OCI-M2 (cell line): ENCODE results near the gene USP54.
"Not testable (repeated sequence)": the region's sequence is repeated elsewhere in the genome, so short reads cannot be mapped to it uniquely, and the experiment has no call there.

ENCODE experiments used
- DNase-seq: peaks from one replicate; lab custom pipeline; 2025; ENCODE audit not compliant: unreplicated experiment; lab: John Stamatoyannopoulos, UW

USP54 gene

DNA sequence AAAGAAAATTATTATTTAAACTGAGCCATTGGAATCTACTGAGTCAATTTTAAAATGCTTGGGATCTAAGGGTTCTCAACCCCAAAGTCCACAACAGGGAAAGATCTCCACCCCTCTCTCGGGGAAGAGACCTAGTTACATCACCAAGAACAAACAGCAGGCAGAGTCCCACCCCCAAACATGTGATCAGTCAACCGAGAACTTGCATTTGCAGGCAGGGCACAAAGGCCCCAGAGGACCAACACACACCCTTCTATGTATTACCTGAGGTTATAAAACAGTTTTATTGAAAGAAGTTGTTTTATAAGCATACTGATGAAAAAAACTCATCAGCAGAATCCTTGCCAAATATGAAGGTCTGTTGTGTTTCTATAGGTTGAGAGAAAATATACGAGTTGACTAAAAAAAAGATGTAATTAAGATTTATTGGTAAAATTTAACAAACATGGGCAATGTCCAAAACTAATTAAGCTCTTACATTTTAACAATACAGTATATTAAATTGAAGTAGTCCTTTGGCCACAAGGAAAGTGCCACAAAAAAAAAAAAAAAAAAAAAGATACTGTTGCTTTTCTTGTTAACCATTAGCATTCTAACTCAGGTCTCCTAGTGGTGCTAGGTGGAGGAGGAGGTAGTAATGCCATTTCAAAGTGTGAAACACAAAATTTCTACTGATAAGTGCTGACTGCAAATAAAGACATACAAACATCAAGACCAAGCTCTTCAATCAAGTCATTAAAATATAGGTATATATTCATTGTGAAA is 975 bp upstream of the USP54 start:
- DNase-seq, result no peak

DNA sequence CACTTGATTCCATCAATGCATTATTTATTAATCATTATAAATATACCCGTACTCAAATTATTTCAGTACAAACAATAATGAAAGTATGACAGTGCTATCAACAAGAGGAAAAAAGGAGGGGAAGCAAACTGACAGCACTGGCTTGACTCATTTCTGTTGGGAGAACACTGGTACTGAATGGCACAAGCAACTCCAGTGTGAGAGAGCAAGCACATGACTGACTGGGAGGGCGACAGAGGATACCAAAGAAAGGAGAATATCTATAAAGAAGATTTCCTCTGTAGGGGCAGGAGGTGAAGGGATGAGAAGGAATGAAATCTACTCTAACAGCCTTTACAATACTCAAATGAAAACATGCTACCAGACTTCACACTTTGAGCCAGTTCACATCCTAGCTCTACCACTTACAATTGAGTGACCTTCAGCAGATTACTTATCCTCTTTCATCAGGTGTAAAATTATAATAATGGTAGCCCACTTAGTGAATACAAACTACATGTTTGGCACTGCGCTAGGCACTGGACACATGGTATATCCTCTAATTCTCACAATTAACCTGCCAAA is 1.5 kb downstream of the USP54 start:
- DNase-seq, result no peak

DNA sequence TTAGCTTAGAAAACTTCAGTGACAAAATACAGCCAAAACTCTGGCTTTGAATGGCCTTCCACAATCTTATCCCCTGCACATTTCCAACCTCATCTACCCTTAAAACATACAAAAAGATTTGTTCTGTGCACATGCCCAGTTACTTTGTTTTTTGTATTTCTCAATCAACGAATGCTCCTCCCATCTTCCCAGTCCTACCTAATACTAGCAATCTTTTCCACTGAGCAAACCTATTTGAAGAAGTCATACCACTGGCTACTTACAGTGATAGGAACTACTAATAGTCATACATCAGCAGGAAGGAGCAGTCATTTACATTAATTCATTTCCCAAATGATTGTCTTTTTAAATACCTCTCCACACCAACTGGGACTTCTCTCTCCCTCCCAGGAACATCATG is 2.5 kb downstream of the USP54 start:
- no peak for DNase-seq

DNA sequence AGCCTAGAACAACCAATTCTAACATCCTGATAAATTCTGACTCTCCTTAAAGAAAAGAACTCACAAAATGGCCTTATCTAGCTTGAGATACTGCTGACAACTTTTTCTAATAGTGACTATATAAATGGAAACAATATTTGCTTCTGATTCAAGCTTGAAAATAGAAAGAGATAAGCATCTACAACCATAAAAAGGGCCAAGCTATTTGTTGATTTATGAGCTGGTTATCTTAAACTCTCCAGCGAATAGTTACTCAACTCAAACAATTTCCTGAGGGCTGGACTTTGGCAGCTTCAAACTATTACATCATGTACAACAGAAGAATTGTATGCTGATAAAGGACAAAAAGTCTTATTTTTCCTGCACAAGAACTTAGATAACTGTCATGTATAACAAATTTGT is 4.6 kb downstream of the USP54 start:
- no peak for DNase-seq

DNA sequence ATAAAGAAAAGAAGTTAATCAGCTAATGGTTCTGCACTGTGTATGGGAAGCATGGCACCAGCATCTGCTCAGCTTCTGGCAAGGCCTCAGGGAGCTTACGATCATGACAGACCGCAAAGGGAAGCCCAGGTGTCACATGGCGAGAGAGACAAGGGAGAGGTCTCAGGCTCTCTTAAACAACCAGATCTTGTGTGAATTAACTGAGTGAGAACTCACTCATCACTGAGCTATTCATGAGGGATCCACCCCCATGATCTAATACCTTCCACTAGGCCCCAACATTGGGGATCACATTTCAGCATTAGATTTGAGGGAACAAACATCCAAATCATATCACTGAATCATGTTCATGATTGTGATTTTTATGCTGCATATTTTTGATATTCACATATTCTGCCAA is 5.8 kb downstream of the USP54 start:
- no peak for DNase-seq

DNA sequence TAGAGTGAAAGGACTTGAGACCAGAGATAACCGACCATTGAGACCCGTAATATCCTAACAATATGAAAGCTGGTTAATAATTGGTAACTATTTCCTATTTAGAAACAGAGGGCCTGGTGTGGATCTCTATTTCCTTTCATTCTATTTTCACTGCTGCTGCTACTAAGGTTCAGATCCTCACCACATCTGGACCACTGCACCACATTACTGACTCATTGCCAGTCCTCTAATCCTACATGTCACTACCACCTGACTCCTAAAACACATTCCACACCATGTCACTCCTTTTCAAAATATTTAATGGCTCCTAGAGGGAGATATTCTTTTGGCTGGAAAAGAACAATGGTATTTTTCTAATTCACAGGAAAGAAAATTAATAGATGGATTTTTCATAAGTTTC is 6.4 kb downstream of the USP54 start:
- DNase-seq, result no peak

DNA sequence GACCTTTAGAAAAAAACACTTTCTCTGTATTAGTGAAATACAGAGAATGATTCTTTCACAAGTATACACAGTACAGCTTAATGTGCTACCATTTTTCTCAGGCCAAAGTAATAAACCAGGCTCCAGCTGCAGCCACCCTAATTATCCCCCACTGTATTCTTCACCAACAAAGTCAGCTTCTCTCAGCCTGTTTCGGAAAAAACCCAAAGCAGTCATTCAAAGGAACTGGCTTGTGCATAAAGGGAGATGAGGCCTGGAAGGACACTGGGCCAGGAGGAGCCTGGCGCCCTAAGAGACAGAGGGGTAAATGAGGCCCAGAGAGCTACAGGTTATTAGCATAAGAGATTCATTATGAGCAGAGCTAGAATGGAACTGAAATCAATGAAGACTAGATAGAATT is 9.2 kb downstream of the USP54 start:
- DNase-seq, result no peak

DNA sequence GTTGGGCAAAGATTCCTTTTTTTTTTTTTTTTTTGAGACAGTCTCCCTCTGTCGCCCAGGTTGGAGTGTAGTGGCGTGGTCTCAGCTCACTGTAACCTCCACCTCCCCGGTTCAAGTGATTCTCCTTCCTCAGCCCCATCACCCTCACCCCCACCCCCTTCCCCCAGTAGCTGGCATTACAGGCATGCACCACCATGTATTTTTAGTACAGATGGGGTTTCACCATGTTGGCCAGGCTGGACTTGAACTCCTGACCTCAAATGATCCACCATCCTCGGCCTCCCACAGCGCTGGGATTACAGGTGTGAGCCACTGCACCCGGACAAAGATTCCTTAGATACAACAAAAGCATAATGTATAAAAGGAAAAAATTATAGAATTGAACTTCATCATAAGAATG is 12.2 kb downstream of the USP54 start:
- not testable (repeated sequence) for DNase-seq

DNA sequence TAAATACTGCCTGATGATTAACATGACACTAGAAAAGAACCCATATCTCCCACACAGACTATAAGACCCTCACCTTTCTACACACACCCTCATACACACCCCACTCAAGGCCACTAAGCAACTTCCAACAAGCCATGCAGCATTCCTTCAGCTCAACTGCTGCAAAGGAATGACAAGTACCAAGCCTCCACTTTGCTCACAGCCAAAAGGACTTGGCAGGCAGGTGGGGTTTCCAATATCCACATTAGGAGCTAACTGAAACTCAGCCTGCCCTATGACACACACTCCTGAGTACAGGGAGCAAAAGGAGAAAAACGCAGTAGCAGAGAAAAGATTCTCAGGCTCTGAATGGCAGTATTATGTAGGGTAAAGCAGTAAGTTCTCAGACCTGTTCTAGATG is 13.4 kb downstream of the USP54 start:
- no peak for DNase-seq

DNA sequence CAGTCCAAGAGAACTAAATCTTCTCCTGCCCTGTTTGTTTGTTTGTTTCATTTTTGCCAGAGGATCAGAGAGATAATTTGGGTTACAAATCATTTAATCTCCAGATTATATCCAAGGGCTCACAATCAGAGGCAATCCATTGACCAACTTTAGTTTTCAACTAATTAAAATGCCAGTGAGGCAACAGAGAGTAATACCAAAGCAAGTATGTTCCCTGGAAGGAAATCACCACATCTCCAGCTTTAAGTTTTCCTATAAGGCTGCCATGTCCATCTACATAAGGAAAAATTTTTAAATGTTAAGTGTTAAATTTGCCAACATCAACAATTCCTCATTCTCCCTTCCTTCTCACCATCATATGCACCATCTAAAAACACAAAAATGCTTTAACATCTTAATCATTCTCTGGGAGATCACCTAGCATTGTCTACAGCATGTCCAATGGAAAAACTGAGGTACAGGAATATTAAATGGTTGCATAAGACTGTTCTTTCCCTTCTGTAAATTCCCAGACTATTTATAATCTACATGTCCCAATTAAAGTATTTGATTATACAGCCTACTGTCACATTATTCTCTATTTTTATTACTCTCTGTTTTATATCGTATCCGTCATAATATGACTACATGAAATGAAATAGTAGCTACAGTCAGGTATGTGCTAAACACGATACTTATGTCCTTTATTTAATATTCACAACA is 14.1 kb downstream of the USP54 start:
- no peak for DNase-seq

DNA sequence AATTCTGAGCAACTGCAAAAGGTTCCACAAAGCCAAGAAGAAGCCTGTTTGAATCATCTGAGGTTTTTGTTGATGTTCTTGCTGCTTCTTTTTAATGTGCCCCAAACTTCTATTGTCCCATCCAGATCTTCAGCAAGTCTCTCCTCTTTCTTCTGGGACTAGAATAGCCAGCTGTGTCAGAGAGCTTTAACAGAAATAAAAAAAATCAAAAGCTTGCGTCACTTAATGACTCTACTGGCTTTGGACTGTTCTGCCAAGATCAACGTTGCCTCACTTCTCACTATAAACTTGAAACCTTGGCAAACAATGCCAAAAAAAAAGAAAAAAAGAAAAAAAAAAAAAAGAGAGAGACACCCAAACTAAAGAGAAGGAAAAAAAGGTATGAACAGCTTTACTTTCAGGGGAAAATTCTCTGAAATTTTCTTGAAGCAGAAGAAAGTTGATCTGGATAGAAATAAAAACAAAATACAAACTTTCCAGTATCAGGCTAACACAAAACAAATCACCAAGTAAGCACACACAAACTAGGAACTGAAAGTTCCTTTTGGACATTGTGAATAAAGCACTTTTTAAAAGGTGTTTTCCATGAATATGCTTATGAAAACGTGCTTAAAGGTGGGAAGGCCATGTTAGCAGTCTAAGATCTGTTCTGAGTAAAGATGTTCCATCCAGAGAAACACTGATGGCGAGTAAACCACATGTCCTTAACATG is 14.8 kb downstream of the USP54 start:
- DNase-seq, result no peak

DNA sequence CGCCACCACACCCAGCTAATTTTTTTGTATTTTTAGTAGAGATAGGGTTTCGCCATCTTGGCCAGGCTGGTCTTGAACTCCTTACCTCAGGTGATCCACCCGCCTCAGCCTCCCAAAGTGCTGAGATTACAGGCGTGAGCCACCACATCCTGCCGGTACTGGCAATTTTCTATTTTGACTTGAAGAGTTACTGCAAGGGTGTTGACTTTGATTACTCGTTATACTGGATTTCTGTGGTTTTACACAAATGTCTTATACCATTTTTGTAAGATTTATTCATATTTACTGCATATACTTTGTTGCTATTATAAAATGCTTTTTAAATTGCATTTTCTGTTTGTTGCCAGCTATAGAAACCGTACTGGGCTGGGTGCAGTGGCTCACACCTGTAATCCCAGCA is 24.1 kb downstream of the USP54 start:
- not testable (repeated sequence) for DNase-seq

DNA sequence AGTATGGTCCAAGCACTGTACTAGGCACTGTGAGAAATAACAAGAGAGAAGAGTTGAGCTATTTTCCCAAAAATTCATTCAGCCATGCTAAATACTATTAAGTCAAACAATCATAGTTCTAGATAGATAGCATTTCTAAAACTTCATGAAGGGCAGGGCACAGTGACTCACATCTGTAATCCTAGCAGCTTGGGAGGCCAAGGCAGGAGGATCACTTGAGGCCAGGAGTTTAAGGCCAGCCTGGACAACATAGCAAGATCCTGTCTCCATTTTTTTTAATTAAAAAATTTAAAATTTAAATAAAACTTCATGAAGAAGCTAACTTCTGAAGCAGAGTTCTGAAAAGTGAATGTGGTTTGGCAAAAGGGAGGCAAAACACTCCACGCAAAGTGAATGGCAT is 29.9 kb downstream of the USP54 start:
- no peak for DNase-seq

DNA sequence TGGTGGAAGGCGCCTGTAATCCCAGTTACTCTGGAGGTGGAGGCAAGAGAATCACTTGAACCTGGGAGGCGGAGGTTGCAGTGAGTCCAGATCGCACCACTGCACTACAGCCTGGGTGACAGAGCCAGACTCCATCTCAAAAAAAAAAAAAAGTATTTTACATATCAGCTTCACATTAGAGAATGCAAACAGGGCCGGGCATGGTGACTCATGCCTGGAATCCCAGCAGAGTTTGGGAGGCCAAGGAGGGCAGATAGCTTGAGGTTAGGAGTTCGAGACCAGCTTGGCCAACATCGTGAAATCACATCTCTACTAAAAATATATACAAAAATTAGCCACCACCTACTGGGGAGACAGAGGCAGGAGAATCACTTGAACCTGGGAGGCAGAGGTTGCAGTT is 31.6 kb downstream of the USP54 start:
- no peak for DNase-seq

DNA sequence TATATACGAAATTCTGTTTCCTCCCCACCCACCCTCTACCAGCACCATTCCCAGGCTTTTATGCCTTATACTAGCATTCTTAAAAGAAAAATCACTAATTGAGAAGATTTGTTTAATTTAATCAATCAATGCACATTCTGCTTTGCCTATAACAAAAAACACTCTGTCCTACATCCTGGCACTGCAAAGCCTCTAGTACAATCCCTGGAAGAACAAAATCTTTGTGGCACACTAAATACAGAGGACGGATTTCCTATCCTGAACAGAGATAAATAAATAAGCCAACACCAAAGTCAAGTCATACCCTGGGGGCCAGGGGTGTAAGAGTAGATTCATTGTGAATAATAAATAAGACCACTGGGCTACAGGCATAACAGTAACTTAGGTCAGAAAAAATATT is 34.3 kb downstream of the USP54 start:
- no peak for DNase-seq

DNA sequence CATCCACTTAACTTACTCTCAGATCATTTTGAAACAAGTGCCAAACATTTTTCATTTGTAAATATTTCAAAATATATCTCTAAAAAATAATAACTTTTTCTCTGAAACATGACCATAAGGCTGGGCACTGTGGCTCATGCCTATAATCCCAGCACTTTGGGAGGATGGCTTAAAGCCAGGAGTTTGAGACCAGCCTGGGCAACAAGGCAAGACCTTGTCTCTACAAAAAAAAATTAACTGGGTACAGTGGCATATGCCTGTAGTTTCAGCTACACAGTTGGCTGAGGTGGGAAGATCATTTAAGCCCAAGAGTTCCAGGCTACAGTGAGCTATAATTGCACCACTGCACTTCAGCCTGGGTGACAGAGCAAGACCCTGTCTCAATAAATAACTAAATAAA is 36.4 kb downstream of the USP54 start:
- no peak for DNase-seq

DNA sequence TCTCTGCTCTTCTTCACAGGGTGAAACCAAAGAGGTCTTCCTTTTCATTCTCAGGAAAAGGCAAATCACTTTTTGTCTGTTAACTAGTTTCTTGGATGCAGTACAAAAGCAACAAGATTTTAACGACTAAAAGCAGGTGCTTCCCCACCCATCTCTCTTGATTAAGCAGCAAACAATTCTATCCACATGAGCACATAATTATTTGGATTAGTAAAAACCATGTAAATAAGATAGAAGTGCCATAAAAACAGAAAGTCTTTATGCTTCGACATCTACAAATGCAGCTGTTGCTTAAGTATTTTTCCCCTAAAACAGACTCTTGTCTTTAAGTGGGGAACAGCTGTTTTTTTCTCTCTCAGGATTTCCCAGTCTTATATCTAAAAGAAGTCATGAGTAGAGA is 37.4 kb downstream of the USP54 start:
- DNase-seq, result no peak

DNA sequence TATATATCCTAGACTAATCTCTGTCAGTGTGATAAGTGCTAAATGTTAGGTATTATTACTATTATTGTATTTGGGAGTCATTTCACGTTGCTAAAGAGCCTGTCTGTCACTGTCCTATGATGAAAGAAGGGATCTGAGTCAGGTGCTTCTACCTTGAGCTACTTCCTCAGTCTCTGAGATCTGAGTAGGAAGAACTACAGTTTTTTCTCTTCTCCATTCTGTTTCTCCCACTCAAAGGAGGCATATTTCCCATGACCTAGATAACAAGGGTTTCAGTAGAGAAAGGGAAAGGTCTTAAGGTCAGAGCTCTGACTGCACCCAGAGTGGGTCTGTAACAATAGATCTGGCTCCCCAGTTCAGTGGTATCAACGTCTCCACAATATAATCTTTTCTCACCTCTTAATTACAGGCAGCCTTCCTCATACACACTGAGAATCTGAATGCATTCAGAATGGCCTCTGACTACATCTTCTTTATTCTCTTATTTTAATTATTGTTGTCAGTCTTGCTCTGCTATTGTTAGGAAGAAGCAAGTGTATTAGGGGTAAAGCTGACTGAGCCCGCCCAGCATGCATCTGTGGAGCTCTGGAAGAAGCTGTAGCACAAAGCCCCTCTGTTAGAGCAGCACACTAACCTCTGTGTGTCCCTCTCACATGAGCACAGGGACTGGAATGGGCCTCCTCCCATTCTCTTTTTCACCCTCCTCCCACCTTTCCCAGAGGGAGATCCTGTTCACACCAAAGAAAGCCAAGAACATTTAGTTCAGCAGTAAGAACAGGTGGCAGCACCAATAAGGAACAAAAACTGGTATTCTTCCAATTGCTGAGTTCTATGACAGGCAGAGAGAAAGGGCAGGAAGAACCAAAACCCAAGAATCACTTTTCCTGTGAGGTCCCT is 38.1 kb downstream of the USP54 start:
- DNase-seq, result no peak

DNA sequence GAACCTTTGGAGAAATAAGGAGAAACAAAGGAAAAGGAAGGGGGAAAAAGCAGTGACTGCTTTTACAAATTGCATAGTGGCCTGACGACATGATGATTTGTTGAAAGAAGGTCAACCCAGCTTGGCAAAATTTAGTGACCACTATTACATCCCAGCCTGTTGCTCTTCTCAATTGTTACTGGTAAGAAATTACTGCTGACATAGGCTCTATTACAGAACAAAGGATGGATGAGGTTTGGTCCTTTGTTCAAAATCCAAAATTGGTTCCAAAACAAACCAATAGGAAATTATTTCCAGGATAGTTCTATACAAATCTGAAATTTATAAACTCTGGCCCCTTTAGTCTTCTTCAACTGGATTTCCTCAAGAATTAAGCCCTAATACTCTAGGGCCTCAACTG is 39.6 kb downstream of the USP54 start:
- no peak for DNase-seq

DNA sequence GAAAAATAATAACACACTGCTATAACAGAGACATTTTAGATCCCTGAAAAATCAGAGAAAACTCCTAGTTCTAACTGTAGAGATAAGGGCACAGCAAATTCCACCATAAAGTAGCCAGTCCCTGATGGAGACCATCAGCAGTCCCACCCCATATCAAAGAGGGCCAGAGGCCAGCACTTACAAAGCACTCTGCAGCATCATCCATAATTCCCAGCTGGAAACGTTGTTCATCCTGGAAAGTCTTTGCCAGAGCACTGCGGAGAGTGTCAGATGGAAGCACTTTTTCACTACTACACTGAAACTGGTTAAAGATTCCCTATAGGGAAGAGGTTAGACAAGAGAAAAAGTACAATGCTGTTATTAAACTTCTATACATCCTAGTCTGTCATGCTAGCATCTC is 45.8 kb downstream of the USP54 start:
- DNase-seq, result no peak

DNA sequence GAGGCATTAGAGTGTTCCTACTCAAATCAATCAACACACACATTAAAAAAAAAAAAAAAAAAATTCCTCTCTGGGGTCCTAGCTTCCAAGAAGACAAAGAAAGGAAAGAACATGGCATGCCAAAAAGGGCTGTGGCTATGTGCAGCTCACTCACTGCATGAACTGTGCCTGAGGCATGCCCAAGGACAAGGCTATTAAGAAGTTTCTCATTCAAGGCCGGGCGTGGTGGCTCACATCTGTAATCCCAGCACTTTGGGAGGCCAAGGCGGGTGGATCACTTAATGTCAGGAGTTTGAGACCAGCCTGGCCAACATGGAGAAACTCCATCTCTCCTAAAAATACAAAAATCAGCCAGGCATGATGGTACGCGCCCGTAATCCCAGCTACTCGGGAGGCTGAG is 53.4 kb downstream of the USP54 start:
- DNase-seq, result no peak
